ENCODE measurements around the gene PITRM1. TPM values are rescaled to one million over a fixed set of nuclear protein-coding genes. Genes with fewer than 3 reads are reported as not detected.

PITRM1 gene
- total RNA-seq, 1 experiment from 2014 or later = 40.7 TPM

DNA sequence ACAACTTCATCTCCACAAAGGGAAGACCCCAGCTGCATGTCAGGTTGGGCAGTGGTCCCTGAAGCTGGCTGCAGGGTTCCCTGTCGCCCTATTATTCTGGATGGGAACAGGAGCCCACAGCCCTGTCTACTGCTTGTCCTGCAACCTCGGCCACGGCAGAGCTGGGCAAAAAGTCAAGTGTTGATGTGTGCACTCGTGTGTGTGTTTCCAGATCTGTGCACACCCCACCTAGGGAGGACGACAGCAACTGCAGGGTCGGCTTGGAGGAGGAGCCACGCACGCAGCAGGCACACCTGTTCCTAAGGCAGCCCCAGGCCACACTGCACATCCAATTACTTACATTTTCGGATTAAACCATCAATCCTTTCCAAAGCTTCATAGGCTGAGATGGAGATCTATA lies 23.6 kb downstream of the PITRM1 start (continued):
- TF ChIP-seq, protein P1, sequence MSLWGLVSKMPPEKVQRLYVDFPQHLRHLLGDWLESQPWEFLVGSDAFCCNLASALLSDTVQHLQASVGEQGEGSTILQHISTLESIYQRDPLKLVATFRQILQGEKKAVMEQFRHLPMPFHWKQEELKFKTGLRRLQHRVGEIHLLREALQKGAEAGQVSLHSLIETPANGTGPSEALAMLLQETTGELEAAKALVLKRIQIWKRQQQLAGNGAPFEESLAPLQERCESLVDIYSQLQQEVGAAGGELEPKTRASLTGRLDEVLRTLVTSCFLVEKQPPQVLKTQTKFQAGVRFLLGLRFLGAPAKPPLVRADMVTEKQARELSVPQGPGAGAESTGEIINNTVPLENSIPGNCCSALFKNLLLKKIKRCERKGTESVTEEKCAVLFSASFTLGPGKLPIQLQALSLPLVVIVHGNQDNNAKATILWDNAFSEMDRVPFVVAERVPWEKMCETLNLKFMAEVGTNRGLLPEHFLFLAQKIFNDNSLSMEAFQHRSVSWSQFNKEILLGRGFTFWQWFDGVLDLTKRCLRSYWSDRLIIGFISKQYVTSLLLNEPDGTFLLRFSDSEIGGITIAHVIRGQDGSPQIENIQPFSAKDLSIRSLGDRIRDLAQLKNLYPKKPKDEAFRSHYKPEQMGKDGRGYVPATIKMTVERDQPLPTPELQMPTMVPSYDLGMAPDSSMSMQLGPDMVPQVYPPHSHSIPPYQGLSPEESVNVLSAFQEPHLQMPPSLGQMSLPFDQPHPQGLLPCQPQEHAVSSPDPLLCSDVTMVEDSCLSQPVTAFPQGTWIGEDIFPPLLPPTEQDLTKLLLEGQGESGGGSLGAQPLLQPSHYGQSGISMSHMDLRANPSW (CRISPR knock-in tag; conservative IDR thresholded peaks at IDR 0.05; ENCODE audit: low read depth) = no peak
- TF ChIP-seq SP1 (CRISPR knock-in tag; conservative IDR thresholded peaks at IDR 0.05) = no peak
- TF ChIP-seq, protein P2, sequence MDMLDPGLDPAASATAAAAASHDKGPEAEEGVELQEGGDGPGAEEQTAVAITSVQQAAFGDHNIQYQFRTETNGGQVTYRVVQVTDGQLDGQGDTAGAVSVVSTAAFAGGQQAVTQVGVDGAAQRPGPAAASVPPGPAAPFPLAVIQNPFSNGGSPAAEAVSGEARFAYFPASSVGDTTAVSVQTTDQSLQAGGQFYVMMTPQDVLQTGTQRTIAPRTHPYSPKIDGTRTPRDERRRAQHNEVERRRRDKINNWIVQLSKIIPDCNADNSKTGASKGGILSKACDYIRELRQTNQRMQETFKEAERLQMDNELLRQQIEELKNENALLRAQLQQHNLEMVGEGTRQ (CRISPR knock-in tag; IDR thresholded peaks at IDR 0.05) = no peak
- no peak for TF ChIP-seq SOX15 (CRISPR knock-in tag; IDR thresholded peaks at IDR 0.05)
- no peak for TF ChIP-seq NFE2L1 (CRISPR knock-in tag; IDR thresholded peaks at IDR 0.05)
- TF ChIP-seq CBFB (CRISPR knock-in tag; IDR thresholded peaks at IDR 0.05; ENCODE audit: low read depth) = no peak
- no peak for TF ChIP-seq RORB (CRISPR knock-in tag; IDR thresholded peaks at IDR 0.05)
- no peak for TF ChIP-seq FOXK1 (CRISPR knock-in tag; IDR thresholded peaks at IDR 0.05)
- no peak for TF ChIP-seq ZNF317 (CRISPR knock-in tag; IDR thresholded peaks at IDR 0.05; ENCODE audit: borderline replicate concordance, low read depth)
- no peak for TF ChIP-seq FOXJ3 (CRISPR knock-in tag; IDR thresholded peaks at IDR 0.05; ENCODE audit: borderline replicate concordance)
- TF ChIP-seq, protein P3, sequence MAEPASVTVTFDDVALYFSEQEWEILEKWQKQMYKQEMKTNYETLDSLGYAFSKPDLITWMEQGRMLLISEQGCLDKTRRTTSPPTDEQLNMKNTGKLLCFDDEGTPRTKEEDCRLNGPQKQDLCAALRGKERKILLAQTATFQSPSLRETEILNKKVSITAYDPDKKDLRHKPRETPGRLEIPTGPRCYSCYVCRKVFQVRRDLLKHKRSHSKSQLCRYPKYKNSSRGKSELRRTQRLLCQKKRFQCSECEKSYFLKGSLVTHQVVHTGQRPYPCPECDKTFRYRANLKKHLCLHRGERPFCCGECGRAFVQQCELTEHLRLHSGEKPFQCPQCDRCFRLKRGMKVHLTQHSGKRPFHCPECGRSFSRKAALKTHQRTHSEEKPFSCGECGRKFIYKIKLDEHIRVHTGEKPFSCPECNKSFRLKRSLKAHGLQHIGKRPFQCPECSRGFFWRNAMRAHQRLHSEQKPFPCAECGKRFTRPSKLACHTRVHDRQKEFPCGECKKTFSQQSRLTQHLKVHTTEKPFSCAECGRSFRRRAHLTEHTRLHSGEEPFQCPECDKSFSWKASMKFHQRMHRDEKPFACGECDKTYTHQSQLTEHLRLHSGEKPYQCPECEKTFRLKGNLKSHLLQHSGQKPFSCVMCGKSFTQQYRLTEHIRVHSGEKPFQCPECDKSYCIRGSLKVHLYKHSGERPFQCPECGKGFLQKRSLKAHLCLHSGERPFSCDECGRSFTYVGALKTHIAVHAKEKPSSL (CRISPR knock-in tag; conservative IDR thresholded peaks at IDR 0.05) = no peak

DNA sequence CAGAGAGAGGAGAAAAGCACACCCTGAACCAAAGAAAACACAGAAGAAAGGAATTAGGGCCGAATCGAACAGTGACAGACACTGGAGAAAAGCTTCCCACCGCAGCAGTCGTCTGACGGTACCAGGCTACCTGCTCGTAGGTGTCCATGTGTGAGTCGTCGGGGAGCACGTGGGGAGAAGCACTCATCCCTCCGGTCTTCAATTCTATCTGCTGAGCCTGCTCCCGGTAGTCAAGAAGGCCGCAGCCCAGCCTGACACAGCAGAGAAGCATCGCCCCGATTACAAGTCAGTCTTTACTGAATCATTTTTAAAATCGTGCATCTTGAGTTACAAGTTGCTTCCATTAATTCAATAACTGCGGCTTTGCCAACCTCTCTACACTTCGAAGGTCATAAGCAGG lies 24.5 kb downstream of the PITRM1 start:
- CTCF ChIA-PET = no interaction called here
- Mint-ChIP-seq H3K9me3 (no peaks in the 10 kb centered on the region), H3K36me3 (peaks cover 42% of the 10 kb centered on the region), H3K4me1 (no peaks in the 10 kb centered on the region), H3K27ac (no peak overlapping the region), H3K27me3 (ENCODE audit: low read depth) (no peaks in the 10 kb centered on the region), H3K4me3 (no peak overlapping the region)
- no peak for ATAC-seq
- POLR2A ChIA-PET = interaction anchor here (0.6 kb wide), 1 partner anchor 16 kb away, joined by 4 read pairs; no protein-coding TSS in a partner anchor
- no peak for DNase-seq (ENCODE audit: low spot score)
- TF ChIP-seq, protein P4, sequence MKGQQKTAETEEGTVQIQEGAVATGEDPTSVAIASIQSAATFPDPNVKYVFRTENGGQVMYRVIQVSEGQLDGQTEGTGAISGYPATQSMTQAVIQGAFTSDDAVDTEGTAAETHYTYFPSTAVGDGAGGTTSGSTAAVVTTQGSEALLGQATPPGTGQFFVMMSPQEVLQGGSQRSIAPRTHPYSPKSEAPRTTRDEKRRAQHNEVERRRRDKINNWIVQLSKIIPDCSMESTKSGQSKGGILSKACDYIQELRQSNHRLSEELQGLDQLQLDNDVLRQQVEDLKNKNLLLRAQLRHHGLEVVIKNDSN (CRISPR knock-in tag; IDR thresholded peaks at IDR 0.05) = no peak
- TF ChIP-seq SP1 (CRISPR knock-in tag; conservative IDR thresholded peaks at IDR 0.05) = no peak
- TF ChIP-seq, protein P5, sequence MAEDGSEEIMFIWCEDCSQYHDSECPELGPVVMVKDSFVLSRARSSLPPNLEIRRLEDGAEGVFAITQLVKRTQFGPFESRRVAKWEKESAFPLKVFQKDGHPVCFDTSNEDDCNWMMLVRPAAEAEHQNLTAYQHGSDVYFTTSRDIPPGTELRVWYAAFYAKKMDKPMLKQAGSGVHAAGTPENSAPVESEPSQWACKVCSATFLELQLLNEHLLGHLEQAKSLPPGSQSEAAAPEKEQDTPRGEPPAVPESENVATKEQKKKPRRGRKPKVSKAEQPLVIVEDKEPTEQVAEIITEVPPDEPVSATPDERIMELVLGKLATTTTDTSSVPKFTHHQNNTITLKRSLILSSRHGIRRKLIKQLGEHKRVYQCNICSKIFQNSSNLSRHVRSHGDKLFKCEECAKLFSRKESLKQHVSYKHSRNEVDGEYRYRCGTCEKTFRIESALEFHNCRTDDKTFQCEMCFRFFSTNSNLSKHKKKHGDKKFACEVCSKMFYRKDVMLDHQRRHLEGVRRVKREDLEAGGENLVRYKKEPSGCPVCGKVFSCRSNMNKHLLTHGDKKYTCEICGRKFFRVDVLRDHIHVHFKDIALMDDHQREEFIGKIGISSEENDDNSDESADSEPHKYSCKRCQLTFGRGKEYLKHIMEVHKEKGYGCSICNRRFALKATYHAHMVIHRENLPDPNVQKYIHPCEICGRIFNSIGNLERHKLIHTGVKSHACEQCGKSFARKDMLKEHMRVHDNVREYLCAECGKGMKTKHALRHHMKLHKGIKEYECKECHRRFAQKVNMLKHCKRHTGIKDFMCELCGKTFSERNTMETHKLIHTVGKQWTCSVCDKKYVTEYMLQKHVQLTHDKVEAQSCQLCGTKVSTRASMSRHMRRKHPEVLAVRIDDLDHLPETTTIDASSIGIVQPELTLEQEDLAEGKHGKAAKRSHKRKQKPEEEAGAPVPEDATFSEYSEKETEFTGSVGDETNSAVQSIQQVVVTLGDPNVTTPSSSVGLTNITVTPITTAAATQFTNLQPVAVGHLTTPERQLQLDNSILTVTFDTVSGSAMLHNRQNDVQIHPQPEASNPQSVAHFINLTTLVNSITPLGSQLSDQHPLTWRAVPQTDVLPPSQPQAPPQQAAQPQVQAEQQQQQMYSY (CRISPR knock-in tag; IDR thresholded peaks at IDR 0.05) = no peak
- TF ChIP-seq MYBL2 (CRISPR knock-in tag; IDR thresholded peaks at IDR 0.05) = no peak
- no peak for TF ChIP-seq HMGA2 (CRISPR knock-in tag; IDR thresholded peaks at IDR 0.05)
- TF ChIP-seq SMAD4 (CRISPR knock-in tag; IDR thresholded peaks at IDR 0.05) = no peak
- TF ChIP-seq, protein P6, sequence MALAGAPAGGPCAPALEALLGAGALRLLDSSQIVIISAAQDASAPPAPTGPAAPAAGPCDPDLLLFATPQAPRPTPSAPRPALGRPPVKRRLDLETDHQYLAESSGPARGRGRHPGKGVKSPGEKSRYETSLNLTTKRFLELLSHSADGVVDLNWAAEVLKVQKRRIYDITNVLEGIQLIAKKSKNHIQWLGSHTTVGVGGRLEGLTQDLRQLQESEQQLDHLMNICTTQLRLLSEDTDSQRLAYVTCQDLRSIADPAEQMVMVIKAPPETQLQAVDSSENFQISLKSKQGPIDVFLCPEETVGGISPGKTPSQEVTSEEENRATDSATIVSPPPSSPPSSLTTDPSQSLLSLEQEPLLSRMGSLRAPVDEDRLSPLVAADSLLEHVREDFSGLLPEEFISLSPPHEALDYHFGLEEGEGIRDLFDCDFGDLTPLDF (CRISPR knock-in tag; IDR thresholded peaks at IDR 0.05) = no peak
- TF ChIP-seq, protein P7, sequence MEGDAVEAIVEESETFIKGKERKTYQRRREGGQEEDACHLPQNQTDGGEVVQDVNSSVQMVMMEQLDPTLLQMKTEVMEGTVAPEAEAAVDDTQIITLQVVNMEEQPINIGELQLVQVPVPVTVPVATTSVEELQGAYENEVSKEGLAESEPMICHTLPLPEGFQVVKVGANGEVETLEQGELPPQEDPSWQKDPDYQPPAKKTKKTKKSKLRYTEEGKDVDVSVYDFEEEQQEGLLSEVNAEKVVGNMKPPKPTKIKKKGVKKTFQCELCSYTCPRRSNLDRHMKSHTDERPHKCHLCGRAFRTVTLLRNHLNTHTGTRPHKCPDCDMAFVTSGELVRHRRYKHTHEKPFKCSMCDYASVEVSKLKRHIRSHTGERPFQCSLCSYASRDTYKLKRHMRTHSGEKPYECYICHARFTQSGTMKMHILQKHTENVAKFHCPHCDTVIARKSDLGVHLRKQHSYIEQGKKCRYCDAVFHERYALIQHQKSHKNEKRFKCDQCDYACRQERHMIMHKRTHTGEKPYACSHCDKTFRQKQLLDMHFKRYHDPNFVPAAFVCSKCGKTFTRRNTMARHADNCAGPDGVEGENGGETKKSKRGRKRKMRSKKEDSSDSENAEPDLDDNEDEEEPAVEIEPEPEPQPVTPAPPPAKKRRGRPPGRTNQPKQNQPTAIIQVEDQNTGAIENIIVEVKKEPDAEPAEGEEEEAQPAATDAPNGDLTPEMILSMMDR (IDR thresholded peaks at IDR 0.05) = no peak
- TF ChIP-seq ZNF232 (CRISPR knock-in tag; IDR thresholded peaks at IDR 0.05) = no peak
- TF ChIP-seq, protein P8, sequence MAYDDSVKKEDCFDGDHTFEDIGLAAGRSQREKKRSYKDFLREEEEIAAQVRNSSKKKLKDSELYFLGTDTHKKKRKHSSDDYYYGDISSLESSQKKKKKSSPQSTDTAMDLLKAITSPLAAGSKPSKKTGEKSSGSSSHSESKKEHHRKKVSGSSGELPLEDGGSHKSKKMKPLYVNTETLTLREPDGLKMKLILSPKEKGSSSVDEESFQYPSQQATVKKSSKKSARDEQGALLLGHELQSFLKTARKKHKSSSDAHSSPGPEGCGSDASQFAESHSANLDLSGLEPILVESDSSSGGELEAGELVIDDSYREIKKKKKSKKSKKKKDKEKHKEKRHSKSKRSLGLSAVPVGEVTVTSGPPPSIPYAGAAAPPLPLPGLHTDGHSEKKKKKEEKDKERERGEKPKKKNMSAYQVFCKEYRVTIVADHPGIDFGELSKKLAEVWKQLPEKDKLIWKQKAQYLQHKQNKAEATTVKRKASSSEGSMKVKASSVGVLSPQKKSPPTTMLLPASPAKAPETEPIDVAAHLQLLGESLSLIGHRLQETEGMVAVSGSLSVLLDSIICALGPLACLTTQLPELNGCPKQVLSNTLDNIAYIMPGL (CRISPR knock-in tag; IDR thresholded peaks at IDR 0.05) = no peak
- TF ChIP-seq, protein P9, sequence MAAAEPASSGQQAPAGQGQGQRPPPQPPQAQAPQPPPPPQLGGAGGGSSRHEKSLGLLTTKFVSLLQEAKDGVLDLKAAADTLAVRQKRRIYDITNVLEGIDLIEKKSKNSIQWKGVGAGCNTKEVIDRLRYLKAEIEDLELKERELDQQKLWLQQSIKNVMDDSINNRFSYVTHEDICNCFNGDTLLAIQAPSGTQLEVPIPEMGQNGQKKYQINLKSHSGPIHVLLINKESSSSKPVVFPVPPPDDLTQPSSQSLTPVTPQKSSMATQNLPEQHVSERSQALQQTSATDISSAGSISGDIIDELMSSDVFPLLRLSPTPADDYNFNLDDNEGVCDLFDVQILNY (CRISPR knock-in tag; IDR thresholded peaks at IDR 0.05) = no peak
- no peak for TF ChIP-seq SOX15 (CRISPR knock-in tag; IDR thresholded peaks at IDR 0.05)
